GM19467 (cell line): ENCODE data around the gene BRD1.
"Not testable (repeated sequence)": the region's sequence is repeated elsewhere in the genome, so short reads cannot be mapped to it uniquely, and the experiment has no call there.

ENCODE experiments used
- ATAC-seq: cut with Tn5 transposase; IDR thresholded peaks from one replicate; pipeline ENCODE4 v1.9.1; 2021; ENCODE audit warnings: mild to moderate bottlenecking, moderate library complexity; ENCODE audit not compliant: unreplicated experiment

Gene BRD1

GRCh38 chr22:49785841-49786471 is 41.7 kb downstream of the BRD1 start:
- ATAC-seq = no peak

- ATAC-seq = no peak
Measured at GRCh38 chr22:49785046-49785521, 42.6 kb downstream of the BRD1 start.

GRCh38 chr22:49784630-49784971 is 43.1 kb downstream of the BRD1 start:
- ATAC-seq = no peak

GRCh38 chr22:49783926-49784629 is 43.6 kb downstream of the BRD1 start:
- no peak for ATAC-seq

GRCh38 chr22:49783036-49783746 is 44.5 kb downstream of the BRD1 start:
- ATAC-seq = no peak

- not testable (repeated sequence) for ATAC-seq
Measured at GRCh38 chr22:49781886-49782285, 45.8 kb downstream of the BRD1 start.

- no peak for ATAC-seq
Measured at GRCh38 chr22:49781289-49781782, 46.3 kb downstream of the BRD1 start.

GRCh38 chr22:49780698-49781288 is 46.9 kb downstream of the BRD1 start:
- no peak for ATAC-seq

- no peak for ATAC-seq
Measured at GRCh38 chr22:49779853-49780697, 47.6 kb downstream of the BRD1 start.

GRCh38 chr22:49779211-49779610 is 48.5 kb downstream of the BRD1 start:
- no peak for ATAC-seq

- no peak for ATAC-seq
Measured at GRCh38 chr22:49777569-49778249, 50.0 kb downstream of the BRD1 start.

GRCh38 chr22:49776891-49777290 is 50.8 kb downstream of the BRD1 start:
- no peak for ATAC-seq

GRCh38 chr22:49775867-49776511 is 51.7 kb downstream of the BRD1 start:
- ATAC-seq = no peak

- no peak for ATAC-seq
Measured at GRCh38 chr22:49775191-49775866, 52.3 kb downstream of the BRD1 start.

- no peak for ATAC-seq
Measured at GRCh38 chr22:49774499-49775151, 53.0 kb downstream of the BRD1 start.

GRCh38 chr22:49774046-49774445 is 53.6 kb downstream of the BRD1 start:
- no peak for ATAC-seq

- ATAC-seq = no peak
Measured at GRCh38 chr22:49773531-49773930, 54.1 kb downstream of the BRD1 start.

GRCh38 chr22:49772692-49773091 is 55.0 kb downstream of the BRD1 start:
- ATAC-seq = no peak
